ENCODE data around the gene PTCRA. TPM values are rescaled to one million over a fixed set of nuclear protein-coding genes. Genes with fewer than 3 reads are reported as not detected.
"Not testable (repeated sequence)": the region's sequence is repeated elsewhere in the genome, so short reads cannot be mapped to it uniquely, and the experiment has no call there.

Gene PTCRA, protein sequence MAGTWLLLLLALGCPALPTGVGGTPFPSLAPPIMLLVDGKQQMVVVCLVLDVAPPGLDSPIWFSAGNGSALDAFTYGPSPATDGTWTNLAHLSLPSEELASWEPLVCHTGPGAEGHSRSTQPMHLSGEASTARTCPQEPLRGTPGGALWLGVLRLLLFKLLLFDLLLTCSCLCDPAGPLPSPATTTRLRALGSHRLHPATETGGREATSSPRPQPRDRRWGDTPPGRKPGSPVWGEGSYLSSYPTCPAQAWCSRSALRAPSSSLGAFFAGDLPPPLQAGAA
- total RNA-seq (2014; rRNA removed; shearing (Covaris generic)), result not detected in 2 replicates
- not detected in 2 replicates for polyA plus RNA-seq (2014; cell fraction: nucleus; rRNA removed)

DNA sequence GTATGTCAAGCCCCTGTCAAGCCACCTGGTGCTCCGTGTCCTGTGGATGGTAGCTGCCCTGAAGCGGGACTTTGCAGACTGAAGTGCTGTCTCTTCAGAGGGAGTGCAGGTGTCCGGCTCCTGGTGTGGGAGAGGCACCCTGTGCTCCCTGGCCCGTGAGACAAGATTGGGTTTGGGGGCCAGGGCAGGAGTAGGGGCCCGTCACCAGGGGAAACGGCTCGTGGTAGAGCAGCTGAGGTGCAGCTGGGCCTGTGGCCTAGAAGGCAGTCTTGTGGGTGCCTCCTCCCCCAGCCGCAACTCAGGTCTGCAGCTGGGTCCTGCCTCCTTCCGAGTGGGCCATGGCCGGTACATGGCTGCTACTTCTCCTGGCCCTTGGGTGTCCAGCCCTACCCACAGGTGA lies at the start of gene PTCRA:
Gene PTCRA, plus strand, starts transcription at position 322 of the 400 bp plus-strand sequence. Its CDS starts 17 bp downstream, at position 339.
- no peak for DNase-seq (ENCODE audit: extremely low read depth, low read depth)

DNA sequence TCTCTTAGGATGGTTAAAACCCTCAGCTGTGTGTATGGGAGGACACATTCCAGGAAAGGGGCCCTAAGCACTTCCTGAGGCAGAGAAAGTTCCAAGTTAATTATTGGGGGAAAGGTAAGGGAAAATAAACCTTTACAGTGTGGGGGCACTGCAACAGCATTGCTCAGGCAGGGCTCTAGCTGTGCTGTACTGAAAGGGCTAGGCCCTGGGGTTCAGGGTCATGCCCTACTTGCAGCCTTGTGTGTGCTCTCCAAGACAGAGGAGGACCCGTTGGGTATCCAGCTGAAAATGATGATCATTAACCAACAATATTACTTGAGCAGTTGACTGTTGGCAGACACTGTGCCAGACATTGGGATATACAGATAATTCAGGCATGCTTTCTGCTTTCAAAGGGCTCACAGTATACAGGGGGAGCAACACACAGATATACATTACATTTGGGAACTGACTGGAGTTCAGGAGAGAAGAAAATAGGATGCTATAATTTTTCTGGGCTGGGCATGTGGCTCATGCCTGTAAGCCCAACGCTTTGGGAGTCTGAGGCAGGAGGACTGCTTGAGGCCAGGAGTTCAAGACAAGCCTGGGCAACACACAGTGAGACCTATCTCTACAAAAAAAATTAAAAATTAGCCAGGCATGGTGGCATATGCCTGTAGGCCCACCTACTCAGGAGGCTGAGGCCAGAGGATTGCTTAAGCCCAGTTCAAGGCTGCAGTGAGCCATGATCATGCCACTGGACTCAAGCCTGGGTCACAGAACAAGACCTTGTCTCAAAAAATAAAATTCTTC lies 45.5 kb upstream of the PTCRA start:
- no peak for DNase-seq (ENCODE audit: extremely low read depth, low read depth)

DNA sequence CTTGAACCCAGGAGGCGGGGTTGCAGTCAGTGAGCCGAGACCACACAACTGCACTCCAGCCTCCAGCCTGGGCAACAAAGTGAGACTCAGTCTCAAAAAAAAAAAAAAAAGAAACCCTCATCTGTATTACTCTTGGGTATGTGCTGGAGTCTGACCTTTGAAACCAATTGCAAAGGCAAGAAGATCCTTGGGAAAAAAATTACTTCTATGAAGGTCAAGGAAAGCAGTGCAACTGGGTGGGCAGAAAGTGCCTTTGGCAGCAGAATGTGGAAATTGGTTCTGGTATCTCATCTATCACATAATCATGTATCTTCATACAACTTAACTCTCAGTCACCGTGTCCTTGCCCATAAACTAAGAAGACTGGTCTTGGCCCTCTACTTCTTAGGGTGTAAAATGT lies 44.1 kb upstream of the PTCRA start:
- no peak for DNase-seq (ENCODE audit: extremely low read depth, low read depth)

DNA sequence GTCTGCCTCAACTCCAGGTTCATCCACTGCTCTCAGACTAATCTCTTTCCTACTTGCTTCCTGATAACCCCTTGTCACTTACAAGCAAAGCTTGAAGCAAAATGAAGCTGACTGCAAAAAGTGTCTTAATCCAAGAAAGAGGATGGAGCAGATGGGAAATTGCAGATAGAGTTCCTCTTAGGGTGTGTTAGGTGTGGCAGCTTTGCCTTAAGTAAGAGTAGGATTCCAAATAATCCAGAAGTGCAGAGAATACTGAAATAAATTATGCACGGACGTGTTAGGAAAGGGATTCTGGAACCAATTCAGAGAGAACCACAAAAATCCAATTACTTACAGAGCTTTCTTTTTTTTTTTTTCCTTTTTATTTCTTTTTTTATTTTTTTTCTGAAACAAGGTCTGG lies 42.5 kb upstream of the PTCRA start:
- DNase-seq (ENCODE audit: extremely low read depth, low read depth), result no peak

DNA sequence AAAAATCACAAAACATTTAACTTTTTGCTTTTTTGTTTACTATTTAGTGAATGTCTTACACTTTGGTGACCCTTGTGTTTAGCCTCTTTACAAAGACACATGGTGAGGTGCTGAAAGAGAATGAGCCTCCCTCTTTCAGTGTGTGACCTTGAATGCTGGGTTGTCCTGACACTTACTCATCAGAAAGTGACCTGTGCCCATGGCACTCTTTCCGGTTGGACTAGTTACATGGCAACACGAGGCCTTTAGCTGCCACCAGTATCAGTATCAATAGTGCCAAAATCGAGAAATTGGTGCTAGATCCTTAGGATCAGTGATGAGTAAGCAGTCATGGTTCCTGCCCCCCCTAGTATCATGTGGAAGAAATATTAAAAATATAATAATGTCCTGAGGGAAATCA lies 38.2 kb upstream of the PTCRA start:
- no peak for DNase-seq (ENCODE audit: extremely low read depth, low read depth)

DNA sequence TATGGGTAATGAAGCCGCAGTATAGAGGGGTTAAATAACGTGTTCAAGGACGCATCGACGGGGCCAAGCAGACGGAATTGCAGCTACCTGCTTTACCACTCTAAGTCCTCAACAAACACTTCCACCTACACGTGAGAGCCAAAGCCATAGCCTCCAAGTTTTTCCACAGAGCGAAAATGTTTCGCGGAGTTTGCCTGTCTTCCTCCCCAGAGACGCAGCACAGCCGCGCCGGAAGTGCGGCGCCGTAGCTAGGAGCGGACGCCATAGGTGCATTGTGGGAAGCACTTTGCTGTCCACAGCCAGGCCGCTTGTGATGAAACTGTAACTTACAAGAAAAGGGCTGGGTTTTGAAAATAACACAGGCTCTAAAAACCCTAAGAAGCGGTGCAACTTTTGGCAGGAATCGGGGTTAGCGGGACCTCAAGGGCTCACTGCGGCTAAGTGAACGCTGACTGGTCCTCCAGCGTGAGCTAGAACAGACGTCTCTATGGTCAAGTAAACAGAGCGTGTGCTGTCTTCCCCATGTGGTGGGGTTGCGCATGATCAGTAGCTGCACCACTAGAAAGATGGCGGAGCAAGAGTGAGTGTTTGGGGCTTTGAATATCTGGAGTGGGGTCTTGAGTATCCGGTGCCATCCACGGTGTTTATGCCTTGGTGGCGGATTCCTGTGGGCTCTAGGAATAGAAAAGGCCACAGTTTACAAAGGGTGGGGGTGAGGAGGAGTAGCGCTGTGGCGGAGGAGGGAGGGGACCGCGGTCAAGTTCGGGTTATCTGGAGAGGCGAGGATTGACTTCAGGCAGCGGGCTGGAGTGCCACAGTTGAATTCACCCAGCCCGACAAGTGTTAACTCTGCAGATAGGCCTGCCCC lies 36.2 kb upstream of the PTCRA start, which contains the start of gene RPL7L1:
Gene RPL7L1, plus strand, starts transcription at position 245 of the 868 bp plus-strand sequence. Its CDS starts 295 bp downstream, at position 540.
- peak; percentile 78 for DNase-seq (ENCODE audit: extremely low read depth, low read depth)

DNA sequence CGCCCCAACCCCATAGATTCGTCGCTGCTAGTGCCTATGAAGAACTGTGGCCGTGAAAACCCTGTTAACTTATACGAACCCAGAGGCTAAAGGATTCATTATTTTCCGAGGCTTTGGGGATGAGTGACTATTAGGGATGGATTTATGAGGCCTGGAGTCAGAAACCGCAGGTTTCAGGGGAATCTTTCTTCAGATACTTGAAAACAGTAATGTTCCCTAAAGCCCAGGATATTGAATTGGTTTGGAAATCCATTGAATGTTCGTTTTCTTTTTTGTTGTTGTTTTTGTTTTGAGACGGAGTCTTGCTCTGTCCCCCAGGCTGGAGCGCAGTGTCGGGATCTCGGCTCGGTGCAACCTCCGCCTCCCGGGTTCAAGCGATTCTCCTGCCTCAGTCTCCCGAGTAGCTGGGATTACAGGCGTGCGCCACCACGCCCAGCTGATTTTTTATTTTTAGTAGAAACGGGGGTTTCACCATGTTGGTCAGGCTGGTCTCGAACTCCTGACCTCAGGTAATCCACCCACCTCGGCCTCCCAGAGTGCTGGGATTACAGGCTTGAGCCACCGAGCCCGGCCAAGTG lies 35.5 kb upstream of the PTCRA start:
- DNase-seq (ENCODE audit: extremely low read depth, low read depth), result not testable (repeated sequence)

DNA sequence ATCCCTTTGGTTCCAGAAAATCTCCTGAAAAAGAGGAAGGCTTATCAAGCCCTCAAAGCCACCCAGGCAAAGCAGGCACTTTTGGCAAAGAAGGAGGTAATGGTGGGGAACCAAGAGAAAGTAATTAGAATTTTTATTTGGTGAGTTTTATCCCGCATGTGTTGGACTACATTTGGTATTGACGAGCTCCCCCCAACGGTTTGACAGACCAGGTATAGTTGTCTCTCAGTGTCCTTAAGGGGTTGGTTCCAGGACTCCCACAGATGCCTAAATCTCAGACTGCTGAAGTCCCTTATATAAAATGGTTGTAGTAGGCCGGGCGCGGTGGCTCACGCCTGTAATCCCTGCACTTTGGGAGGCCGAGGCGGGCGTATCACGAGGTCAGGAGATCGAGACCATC lies 35.0 kb upstream of the PTCRA start:
- DNase-seq (ENCODE audit: extremely low read depth, low read depth), result not testable (repeated sequence)

DNA sequence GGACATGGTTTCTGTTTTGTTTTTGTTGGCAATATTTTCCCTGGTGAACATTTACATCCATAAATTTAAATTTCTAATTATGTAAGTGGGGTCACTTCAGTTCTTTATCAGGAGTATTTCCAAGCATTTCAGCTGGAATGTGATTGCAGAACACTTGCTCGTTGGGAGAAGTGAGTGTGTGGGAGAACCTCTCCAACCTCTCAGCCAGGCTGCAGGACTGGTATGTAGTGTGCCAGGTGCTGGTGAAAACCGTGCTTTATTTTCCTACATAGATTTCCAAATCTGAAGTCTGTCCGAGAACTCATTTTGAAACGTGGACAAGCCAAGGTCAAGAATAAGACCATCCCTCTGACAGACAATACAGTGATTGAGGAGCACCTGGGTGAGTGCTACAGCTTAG lies 30.2 kb upstream of the PTCRA start:
- no peak for DNase-seq (ENCODE audit: extremely low read depth, low read depth)

DNA sequence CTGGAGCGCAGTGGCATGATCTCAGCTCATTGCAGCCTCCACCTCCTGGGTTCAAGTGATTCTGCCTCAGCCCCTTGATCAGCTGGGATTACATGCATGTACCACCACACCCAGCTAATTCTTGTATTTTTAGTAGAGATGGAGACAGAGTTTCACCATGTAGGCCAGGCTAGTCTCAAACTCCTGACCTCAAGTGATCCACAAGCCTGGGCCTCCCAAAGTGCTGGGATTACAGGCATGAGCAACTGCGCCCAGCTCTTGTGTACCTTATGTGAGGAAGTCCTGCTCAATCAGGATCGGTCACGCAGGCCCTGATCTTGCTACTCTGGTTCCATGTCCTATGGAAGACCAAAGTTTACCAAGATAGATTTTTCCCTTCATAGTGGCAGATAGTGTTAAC lies 27.7 kb upstream of the PTCRA start:
- DNase-seq (ENCODE audit: extremely low read depth, low read depth), result not testable (repeated sequence)

DNA sequence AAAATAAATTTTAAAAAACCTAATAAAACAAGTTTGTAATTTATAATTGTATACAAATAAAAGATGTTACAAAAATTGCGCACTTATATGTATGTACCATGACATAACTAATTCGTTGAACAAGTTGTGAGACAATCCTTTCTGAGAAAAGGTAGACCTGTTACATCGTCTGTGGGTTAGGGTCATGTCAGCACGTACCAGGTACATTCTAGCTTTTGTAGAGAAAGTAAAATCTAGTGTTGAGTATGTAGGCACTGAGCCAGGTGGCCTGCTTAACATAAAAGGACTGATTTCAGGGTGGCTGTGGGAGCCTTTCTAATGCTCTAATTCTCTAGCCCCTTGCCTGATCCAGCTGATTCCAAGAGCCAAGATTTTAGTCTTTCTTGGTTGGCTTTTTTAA lies 26.0 kb upstream of the PTCRA start:
- DNase-seq (ENCODE audit: extremely low read depth, low read depth), result no peak

DNA sequence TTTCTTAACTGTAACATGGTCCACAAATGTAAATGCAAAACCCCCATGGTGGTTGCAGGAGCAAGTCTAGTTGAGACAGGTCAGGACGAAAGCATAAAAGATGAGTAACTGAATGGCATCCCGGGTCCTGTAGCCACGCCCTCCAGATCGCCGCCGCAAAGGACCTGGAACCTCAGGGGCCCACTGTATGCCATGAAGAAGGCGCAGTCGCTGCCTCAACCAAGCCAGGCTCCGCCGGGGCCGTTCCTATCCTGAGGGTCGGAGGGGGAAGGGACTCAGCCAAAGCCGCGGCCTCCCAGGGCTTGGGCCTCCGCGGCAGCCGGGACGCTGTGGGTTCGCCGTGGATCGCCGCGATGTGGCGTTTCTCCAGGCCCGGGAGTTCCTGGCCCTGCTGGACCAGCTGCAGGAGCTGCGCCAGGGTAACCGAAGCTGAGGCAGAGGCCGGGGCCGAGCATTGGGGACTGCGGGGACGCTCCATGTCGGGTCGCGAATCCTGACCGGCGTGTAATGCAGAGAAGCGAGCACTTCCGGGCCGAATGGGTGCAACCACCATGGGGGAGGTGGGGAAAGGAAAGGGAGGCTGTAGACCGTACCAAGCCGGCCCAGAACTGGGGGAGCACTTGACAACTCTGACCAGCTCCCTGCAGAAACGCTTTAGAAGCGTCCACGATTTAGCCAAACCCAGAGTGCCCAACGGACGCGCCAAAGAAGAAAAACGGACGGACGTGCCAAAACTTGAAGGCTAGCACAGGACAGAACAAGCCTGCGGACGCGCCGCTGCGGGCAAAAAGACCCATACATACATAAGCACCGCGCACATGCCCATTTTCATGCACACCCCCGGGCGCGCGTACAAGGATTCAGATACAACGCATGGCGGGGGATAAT lies 25.3 kb upstream of the PTCRA start:
- peak; percentile 91 for DNase-seq (ENCODE audit: extremely low read depth, low read depth)

DNA sequence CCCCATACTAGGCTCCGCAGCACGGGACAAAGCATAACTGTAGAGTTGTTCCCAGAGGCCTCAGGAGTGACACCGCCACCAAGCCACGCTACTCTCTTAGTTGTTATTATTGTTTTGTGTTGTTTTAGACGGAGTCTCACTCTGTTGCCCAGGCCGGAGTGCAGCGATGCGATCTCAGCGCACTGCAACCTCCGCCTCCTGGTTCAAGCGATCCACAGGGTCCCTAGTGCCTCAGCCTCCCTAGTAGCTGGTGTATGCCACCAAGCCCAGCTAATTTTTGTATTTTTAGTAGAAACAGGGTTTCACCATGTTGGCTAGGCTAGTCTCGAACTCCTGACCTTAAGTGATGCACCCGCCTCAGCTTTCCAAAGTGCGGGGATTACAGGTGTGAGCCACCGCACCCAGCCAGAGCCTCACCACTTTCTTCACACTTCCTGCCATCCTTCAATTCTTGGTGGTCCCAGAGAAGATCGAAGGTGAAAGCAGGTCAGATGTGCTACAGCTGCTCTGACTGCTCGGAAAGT lies 24.6 kb upstream of the PTCRA start:
- no peak for DNase-seq (ENCODE audit: extremely low read depth, low read depth)

DNA sequence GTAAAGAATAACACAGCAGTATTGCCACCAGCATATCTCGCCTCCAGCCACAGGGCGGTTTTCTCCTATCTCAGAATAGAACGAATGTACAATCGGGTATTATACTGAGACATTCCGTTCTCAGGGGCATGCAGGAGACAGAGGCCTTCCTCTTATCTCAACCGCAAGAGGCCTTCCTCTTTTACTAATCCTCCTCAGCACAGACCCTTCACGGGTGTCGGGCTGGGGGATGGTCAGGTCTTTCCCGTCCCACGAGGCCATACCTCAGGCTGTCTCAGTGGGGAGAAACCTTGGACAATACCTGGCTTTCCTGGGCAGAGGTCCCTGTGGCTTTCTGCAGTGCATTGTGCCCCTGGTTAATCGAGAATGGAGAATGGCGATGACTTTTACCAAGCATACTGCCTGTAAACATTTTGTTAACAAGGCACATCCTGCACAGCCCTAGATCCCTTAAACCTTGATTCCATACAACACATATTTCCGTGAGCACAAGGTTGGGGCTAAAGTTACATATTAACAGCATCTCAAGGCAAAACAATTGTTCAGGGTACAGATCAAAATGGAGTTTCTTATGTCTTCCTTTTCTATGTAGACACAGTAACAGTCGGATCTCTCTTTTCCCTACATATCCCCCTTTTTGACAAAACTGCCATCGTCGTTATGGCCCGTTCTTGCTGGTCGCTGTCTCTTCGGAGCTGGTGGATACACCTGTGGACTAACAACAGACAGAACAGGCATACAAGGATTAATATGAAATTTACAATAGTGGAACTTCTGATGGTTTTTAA lies 21.6 kb upstream of the PTCRA start:
- DNase-seq (ENCODE audit: extremely low read depth, low read depth), result not testable (repeated sequence)

DNA sequence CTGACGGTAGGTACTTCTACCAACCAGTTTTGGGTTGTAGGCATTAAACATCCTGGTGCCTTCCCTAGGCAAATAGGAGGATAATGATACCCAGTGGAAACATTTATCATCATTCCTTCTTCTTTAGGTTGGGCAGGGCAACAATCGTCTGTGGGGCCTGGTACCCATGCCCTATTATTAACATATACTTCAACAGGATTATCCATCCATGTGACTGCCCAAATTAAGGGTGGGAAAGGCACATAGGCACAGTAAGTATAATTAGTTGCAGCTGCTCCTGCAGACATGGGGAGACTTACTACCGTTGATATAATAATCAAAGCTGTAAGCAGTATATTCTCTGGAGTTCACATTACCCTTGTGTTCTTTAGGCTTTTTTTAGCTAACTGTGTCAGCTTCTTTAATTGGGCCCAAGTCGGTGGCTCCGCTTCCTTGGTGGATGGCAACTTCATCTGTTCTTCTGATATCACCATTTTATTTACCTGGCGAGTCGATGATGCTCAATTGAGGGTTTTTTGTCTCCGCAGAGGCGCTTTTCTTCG lies 19.6 kb upstream of the PTCRA start:
- DNase-seq (ENCODE audit: extremely low read depth, low read depth), result no peak

DNA sequence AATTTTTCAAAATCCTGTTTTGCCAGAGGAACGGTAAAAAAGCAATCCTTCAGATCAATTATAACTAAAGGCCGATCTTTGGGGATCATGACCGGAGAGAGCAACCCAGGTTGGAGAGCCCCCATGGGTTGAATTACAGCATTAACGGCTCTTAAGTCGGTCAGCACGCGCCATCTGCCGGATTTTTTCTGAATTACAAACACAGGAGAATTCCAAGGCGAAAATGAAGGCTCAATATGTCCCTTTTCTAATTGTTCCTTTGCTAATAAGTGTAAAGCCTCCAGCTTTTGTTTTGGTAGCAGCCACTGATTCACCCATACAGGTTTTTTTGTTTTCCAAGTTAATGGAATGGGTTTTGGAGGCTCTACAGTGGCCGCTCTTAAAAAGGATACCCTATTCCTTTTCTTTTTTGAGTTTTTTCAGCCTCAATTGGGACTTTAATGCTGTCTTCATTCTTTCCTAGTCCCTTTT lies 16.9 kb upstream of the PTCRA start:
- peak; percentile 43 for DNase-seq (ENCODE audit: extremely low read depth, low read depth)

DNA sequence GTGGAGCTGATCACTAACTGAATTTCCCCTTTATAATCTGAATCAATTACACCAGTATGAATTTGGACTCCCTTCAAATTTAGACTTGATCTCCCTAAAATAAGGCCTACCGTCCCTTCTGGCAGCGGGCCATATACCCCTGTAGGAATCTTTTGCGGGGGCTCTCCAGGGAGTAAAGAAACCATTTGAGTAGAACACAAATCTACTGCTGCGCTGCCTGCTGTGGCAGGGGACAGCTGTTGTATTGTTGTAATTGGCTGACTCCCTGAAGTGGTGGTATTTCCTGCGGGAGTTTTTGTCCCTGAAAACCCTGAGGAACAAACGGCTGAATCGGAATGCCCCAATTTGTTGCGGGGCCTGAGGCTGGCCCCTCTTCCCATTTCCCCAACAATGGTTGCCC lies 16.0 kb upstream of the PTCRA start:
- DNase-seq (ENCODE audit: extremely low read depth, low read depth), result no peak

DNA sequence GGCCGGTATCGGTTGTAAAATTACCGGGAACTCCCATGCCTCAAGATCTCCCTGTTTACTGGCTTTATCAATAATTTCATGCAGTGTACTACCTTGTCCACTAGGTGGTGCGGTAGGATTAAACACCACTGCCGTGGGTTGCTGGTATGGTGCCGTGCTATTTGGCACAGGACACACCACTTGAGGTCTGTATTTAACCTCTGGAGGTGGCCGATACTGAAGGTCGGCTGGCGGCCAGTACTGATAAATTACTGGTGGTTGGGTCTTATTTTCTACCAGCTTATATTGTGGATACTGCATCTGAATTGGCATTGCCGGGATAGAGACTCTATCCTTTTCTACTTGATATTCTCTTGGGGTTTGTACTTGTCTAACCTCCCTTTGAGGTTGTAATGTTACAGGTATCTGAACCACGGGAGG lies 14.3 kb upstream of the PTCRA start:
- peak; percentile 79 for DNase-seq (ENCODE audit: extremely low read depth, low read depth)

Data from NCI-H460 (cell line).